Measurements from ENCODE around the gene SVOP. TPM values are rescaled to one million over a fixed set of nuclear protein-coding genes. Genes with fewer than 3 reads are reported as not detected.

Gene SVOP
- total RNA-seq, 1 experiment from 2014 or later = 0.47 TPM

- no peak overlapping the region for H3K4me2 ChIP-seq (ENCODE audit: low read length)
- TF ChIP-seq ATF3 (IDR thresholded peaks at IDR 0.05) = no peak
- no peak for TF ChIP-seq ELF1 (IDR thresholded peaks at IDR 0.05; ENCODE audit: borderline replicate concordance, low read depth)
- no peak for TF ChIP-seq JUND (IDR thresholded peaks at IDR 0.05)
- TF ChIP-seq POLR2AphosphoS5 (IDR thresholded peaks at IDR 0.05; ENCODE audit: low read depth, low read length) = no peak
- TF ChIP-seq TCF7L2 (IDR thresholded peaks at IDR 0.05; ENCODE audit: borderline replicate concordance, extremely low read depth, insufficient read depth, insufficient read length) = no peak
- TF ChIP-seq, protein P1, sequence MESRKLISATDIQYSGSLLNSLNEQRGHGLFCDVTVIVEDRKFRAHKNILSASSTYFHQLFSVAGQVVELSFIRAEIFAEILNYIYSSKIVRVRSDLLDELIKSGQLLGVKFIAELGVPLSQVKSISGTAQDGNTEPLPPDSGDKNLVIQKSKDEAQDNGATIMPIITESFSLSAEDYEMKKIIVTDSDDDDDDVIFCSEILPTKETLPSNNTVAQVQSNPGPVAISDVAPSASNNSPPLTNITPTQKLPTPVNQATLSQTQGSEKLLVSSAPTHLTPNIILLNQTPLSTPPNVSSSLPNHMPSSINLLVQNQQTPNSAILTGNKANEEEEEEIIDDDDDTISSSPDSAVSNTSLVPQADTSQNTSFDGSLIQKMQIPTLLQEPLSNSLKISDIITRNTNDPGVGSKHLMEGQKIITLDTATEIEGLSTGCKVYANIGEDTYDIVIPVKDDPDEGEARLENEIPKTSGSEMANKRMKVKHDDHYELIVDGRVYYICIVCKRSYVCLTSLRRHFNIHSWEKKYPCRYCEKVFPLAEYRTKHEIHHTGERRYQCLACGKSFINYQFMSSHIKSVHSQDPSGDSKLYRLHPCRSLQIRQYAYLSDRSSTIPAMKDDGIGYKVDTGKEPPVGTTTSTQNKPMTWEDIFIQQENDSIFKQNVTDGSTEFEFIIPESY (IDR thresholded peaks at IDR 0.05; ENCODE audit: extremely low read depth, insufficient replicate concordance, low read length) = no peak
- TF ChIP-seq, protein P2, sequence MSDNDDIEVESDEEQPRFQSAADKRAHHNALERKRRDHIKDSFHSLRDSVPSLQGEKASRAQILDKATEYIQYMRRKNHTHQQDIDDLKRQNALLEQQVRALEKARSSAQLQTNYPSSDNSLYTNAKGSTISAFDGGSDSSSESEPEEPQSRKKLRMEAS (IDR thresholded peaks at IDR 0.05) = no peak
- TF ChIP-seq SRF (IDR thresholded peaks at IDR 0.05; ENCODE audit: low read depth) = no peak
- no peak for TF ChIP-seq SP1 (IDR thresholded peaks at IDR 0.05; ENCODE audit: low read depth)
- no peak for TF ChIP-seq YY1 (IDR thresholded peaks at IDR 0.05; ENCODE audit: extremely low read depth, insufficient replicate concordance, low read depth, low read length)
- TF ChIP-seq CEBPB (IDR thresholded peaks at IDR 0.05; ENCODE audit: low read depth) = no peak
- no peak for TF ChIP-seq EZH2phosphoT487 (IDR thresholded peaks at IDR 0.05; ENCODE audit: borderline replicate concordance)
- TF ChIP-seq EGR1 (IDR thresholded peaks at IDR 0.05; ENCODE audit: low read depth) = no peak
- TF ChIP-seq ZFX (IDR thresholded peaks at IDR 0.05) = no peak
- TF ChIP-seq, protein P3, sequence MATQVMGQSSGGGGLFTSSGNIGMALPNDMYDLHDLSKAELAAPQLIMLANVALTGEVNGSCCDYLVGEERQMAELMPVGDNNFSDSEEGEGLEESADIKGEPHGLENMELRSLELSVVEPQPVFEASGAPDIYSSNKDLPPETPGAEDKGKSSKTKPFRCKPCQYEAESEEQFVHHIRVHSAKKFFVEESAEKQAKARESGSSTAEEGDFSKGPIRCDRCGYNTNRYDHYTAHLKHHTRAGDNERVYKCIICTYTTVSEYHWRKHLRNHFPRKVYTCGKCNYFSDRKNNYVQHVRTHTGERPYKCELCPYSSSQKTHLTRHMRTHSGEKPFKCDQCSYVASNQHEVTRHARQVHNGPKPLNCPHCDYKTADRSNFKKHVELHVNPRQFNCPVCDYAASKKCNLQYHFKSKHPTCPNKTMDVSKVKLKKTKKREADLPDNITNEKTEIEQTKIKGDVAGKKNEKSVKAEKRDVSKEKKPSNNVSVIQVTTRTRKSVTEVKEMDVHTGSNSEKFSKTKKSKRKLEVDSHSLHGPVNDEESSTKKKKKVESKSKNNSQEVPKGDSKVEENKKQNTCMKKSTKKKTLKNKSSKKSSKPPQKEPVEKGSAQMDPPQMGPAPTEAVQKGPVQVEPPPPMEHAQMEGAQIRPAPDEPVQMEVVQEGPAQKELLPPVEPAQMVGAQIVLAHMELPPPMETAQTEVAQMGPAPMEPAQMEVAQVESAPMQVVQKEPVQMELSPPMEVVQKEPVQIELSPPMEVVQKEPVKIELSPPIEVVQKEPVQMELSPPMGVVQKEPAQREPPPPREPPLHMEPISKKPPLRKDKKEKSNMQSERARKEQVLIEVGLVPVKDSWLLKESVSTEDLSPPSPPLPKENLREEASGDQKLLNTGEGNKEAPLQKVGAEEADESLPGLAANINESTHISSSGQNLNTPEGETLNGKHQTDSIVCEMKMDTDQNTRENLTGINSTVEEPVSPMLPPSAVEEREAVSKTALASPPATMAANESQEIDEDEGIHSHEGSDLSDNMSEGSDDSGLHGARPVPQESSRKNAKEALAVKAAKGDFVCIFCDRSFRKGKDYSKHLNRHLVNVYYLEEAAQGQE (IDR thresholded peaks at IDR 0.05; ENCODE audit: low read depth) = no peak
- no peak for TF ChIP-seq FOSL1 (IDR thresholded peaks at IDR 0.05; ENCODE audit: low read depth)
- no peak for TF ChIP-seq EZH2 (IDR thresholded peaks at IDR 0.05)
- H3K9me3 ChIP-seq (ENCODE audit: control insufficient read depth in 1 of 2, insufficient read depth in 1 of 2, low read depth in 1 of 2, low read length in 2 of 2) = no peaks in the 10 kb centered on the region
- no peaks in the 10 kb centered on the region for H3K9me2 ChIP-seq (ENCODE audit: insufficient read depth)
- no peaks in the 10 kb centered on the region for H3K4me1 ChIP-seq (ENCODE audit: control insufficient read depth in 1 of 2, insufficient read depth in 2 of 2, low read length in 2 of 2)
- H4K20me1 ChIP-seq (ENCODE audit: insufficient read depth) = no peaks in the 10 kb centered on the region
- ChIA-PET CTCF (no interaction called here), RAD21 (ENCODE audit: low non-redundant PET in 1 of 2, low total read pairs in 2 of 2, uncharacterized antibody in 2 of 2, unreplicated experiment in 2 of 2) (interaction anchor here in 1 of 2 experiments (0.7 kb wide), 1 partner anchor 77 kb away, joined by 4 read pairs; no protein-coding TSS in a partner anchor), POLR2A (interaction anchor here (2.1 kb wide), 1 partner anchor 10 kb away, joined by 6 read pairs; no protein-coding TSS in a partner anchor)
- no peak overlapping the region for H3K4me3 ChIP-seq (replicated peaks in 1 of 2; ENCODE audit: low read depth in 1 of 2, low read length in 2 of 2)
- BruUV-seq (replicated peaks) = no TSS peak
- no peak overlapping the region for H3K27ac ChIP-seq (ENCODE audit: low read depth, low read length)
- DNase-seq (ENCODE audit: low read depth, low spot score) (no peak), ATAC-seq (no peak)
- no peak overlapping the region for H3K9ac ChIP-seq (ENCODE audit: low read length)
- intact Hi-C loops (cut with micrococcal nuclease) = no loop called here
- H3K79me2 ChIP-seq (ENCODE audit: insufficient read depth, low read length) = no peaks in the 10 kb centered on the region
- no peaks in the 10 kb centered on the region for H3K27me3 ChIP-seq (ENCODE audit: insufficient read depth, low read length)
- no peak overlapping the region for H2AFZ ChIP-seq (ENCODE audit: low read depth, low read length, poor library complexity, severe bottlenecking)
- no peaks in the 10 kb centered on the region for H3K36me3 ChIP-seq (ENCODE audit: control insufficient read depth in 1 of 2, insufficient read depth in 2 of 2, low read length in 2 of 2)
These were observed 90.7 kb downstream of the SVOP start for GRCh38 chr12:108930155-108930554.

Data from HCT116 (cell line).